IPS-18c (cell line): ENCODE results near the gene LRRC45.

ENCODE experiments used
- H3K4me3 ChIP-seq: 2 replicates; pipeline ENCODE4 v1.7.0; 2013; ENCODE audit warnings: low read depth, mild to moderate bottlenecking, low read length, moderate library complexity; ENCODE audit not compliant: insufficient read depth
- H3K9me3 ChIP-seq: one replicate; pipeline ENCODE4 v1.6.1; 2013; ENCODE audit warnings: mild to moderate bottlenecking, low read length, moderate library complexity; ENCODE audit not compliant: control insufficient read depth, insufficient read depth

Gene LRRC45

DNA sequence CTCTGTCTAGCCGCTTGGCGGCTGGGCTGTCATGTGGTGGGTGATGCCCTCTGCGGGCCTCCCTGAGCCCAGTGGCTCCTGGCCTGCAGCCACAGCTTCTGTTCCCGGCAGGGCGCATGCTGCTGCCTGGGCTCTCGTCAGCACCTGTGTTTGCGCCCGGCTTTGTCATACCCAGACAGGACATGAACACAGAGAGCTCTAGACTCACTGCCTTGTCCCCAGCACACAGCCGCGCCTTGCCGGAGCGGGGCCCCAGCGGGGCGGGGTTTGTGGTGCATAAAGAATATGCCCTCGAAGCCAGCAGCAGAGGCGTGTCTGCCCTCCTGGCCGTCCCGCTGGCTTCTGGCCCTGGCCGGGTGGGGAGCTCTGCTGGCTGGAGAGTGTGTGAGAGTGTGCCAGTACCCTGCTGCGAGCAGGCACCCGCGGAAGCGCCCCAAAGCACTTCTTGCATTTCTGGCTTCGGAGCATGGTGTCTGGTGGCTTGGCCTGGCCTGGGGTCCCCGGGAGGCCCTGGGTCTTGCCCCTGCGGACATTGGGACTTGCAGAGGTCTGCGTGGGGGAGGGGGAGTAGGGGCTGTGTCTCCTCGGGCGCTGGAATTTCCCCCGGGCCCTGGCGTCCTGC lies 31.3 kb upstream of the LRRC45 start:
- Histone ChIP-seq H3K9me3 (no peaks in the 10 kb centered on the region), H3K4me3 (no peak overlapping the region)

DNA sequence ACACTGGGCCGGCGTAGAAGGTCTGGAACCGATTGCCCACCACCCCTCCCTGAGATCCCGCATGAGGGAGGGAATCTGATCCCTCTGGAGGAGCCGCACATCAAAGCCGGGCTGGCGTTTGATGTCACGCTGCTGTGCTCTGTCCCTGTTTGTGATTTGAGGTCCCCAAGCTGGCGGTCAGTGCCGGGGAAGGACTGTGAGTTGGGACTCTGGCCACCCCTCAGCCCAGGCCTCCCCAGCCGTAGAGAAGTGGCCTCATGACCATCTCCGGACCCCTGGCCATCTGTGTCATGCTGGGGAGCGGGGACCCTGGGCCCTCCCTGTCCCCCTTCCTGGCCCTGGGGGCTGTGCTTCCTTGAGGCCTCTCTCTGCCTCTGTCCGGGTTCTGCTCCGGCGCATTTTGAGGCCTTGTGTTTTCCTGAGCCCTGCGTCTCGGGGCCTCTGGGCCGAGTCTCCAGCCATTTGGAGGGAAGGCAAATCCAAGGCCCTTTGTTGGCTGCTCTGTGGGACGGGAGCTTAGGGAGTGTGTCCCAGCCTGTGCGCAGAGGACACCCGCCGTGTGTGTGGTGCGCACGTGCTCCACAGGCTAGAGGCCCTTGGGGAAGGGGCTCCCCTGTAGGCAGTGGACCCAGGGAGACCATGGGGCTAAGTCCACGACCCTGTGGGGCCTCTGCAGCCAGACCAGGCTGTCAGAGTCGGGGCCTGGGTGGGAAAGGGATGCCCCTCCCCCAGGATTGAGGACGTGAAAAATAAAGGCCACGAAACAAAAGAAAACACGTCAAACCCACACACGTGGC lies 30.6 kb upstream of the LRRC45 start:
- H3K9me3 ChIP-seq = no peaks in the 10 kb centered on the region
- no peak overlapping the region for H3K4me3 ChIP-seq

DNA sequence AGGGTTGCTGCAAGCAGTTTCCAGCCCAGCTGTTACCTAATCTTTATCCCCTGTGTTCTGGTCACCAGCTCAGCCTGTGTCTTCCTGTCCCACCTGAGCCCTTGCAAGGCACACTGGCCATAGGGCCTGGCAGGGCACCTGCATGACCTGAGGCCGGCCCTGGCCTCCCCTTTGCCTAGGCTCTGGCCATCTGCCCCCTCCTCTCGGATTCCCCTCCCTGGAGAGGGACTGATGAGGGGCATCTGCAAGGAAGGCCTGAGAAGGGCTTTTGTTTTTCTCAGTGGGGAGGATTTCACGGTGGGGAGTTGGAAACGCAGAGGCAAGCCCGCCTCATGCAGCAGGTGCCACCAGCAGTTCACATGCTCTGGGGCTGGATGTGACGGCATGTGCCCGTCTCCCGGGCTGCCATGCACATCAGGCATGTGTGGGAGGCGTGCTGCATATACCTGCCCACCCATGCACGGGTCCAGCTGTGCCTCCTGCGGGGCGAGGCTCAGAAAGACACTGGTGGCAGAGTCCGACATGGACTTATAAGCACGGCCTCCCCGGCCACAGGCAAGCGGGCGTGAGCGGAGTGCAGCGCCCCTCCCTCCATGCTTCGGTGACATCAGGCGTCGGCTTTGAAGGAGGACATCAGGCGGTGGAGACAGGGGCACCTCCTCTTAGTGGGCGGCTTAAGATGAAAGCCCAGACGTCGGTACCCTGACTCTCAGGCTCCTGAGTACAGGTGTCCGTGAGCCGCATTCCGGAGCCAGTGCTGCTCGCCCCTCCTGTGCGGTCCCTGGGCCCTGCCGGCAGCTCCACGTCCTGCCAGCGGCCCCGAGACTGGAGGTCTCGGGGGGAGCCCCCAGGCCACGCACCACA lies 29.1 kb upstream of the LRRC45 start:
- Histone ChIP-seq H3K4me3 (no peak overlapping the region), H3K9me3 (no peaks in the 10 kb centered on the region)

DNA sequence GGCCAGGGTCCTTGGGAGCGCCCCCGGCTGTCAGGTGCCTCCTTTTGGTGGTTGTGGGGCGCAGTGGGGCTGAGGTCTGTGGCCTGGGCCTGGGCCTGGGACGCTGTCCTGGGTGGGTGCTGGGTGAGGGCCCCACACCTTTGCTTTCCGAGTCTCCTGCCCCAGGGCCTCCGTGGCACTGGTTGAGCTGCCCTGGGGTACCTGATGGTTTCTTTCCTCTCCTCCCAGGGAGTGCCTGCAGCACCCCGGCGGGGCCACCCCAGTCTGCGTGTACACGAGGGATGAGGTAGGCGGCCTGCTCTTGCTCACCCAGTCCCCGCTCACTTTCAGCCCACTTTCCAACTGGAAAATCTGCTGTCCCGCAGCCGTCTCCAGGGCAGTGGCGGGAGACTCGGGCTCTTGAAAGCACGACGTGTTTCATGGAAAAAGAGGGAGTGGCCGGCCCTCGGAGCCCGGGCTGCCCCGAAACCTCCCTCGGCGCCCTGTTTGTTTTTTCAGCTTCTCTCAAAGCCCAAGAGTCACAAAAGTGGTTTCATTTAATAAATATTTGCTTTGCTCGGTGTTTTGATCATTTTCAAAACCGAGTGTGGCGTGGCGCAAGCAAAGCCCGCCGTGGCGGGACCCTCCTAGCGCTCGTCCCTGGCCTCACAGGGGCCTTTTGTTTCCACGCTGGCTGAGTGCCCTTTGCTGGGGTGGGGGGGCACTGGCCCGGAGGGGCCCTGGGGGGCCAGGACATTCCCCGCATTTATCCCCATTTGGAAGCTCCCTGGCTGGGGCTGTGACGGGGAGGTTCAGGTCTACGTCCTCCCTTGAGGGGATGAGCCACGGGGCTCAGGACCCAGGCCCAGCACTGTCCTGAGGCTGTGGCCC lies 28.3 kb upstream of the LRRC45 start:
- no peak overlapping the region for H3K4me3 ChIP-seq
- H3K9me3 ChIP-seq = no peaks in the 10 kb centered on the region

DNA sequence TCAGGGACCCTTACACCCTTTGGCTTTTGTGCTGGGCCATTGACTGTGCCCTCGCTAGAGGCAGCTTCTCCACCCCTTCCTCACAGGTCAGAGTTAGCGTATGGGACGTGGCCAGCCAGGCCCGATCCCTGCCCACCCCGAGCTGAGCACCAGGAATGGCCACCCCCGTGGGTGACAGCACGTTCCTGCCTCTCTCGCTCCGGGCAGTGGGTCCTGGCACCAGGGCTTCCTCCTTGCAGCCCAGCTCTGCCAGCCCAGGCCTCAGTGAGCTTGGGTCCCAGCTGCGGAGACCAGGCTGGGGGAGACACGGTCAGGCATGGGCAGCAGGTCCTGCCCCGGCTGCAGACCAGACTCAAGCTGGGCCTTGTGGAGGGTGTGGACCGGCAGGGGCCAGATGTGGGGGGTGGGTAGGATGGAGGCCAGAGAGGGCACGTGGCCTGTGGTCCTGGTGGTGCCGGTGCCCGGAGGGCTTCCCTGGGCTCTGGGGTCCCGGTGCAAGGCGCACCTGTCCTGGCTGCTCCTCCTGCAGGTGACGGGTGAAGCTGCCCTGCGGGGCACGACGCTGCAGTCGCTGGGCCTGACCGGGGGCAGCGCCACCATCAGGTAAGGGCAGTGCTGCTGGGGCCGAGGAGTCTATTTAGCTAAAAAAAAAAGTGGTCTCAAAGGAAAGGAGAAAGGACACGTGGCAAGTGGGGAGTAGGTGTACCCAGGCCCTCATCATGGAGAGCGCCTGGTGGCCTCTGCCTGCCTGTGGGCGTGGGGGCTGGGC lies 27.5 kb upstream of the LRRC45 start:
- Histone ChIP-seq H3K4me3 (no peak overlapping the region), H3K9me3 (no peaks in the 10 kb centered on the region)

DNA sequence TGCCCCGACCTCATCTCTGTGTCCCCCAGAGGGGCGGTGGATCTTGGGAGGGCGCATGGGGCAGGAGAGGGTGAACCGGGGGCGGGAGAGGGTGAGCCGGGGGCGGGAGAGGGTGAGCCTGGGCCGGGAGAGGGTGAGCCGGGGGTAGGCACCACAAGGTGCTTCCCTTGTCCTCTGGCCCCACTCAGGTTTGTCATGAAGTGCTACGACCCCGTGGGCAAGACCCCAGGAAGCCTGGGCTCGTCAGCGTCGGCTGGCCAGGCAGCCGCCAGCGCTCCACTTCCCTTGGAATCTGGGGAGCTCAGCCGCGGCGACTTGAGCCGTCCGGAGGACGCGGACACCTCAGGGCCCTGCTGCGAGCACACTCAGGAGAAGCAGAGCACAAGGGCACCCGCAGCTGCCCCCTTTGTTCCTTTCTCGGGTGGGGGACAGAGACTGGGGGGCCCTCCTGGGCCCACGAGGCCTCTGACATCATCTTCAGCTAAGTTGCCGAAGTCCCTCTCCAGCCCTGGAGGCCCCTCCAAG lies 26.8 kb upstream of the LRRC45 start:
- Histone ChIP-seq H3K4me3 (no peak overlapping the region), H3K9me3 (no peaks in the 10 kb centered on the region)

DNA sequence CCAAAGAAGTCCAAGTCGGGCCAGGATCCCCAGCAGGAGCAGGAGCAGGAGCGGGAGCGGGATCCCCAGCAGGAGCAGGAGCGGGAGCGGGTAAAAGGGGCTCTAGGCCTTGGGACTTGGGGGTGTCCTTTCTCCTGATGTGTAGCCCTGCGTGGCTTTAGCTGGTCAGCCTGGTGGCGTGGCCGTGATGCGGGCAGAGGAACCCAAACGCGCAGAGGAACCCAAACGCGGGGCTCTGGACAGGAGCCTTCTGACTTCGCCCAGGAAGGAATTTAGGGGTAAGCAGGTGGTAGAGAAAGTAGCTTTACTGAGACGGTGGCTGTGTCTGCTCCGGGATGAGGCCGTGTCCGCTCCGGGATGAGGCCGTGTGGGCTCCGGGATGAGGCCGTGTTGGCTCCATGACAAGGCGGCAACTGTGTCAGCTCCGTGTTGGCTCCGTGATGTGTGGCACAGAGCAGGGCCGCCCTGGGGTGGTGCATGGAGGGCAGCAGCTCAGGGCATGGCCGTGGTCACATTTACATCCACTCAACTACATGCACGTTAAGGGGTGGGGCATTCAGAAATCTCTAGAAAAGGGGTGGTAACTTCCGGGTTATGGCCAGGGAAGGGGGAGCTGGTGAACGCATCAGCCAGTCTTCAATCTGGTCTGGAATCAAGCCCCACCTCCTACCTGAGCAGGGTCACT lies 26.2 kb upstream of the LRRC45 start:
- Histone ChIP-seq H3K4me3 (no peak overlapping the region), H3K9me3 (no peaks in the 10 kb centered on the region)

DNA sequence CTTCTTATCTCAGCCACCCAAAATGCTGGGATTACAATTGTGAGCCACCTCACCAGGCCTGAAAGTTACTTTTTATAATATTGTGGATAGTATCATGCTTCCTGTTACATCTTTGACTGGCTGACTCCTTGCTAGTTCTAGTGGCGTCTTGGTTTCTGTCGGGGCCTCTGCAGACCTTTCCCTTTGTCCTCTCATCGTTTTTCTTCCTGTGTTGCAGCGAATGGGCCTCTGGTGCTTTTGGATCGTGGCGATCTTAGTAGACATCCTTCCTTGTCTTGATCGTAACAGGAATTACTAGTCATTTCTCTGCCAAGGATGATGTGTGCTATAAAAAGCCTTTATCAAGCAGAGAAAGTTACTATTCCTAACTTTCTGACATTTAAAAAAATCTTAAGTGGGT lies 24.9 kb upstream of the LRRC45 start:
- no peaks in the 10 kb centered on the region for H3K9me3 ChIP-seq
- H3K4me3 ChIP-seq = no peak overlapping the region

DNA sequence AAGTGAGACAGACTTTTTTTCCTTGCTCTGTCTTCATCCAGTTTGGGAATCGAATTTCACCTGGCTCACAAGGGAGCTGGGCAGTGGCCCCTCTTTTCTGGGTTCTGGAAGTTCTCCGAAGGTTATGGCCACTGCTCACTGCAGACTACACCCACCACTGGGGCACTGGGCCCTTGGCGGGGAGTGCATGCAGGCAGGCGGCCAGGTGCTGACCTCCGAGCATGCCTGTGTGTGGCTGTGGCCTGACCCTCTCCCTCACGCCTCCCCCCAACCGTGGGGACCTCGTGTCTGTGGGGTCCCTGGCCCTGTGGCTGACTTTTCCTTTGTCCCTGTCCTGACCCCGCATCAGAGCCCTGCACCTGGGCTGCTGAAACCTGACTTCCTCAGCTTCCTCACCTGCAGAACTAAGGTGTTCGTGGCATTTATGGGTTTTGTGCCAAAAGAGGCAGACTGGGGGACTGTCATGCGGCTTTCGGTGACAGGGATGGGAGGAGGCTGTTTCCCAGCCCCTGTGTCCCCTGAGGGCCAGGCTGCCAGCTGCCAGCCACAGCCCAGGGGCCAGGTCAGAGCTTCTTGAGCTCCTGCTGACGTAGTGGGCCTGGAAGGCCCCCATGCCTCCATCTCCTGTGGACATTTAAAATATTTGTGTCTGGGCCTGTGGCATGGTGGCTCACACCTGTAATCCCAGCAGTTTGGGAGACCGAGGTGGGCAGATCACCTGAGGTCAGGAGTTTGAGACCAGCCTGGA lies 24.2 kb upstream of the LRRC45 start:
- Histone ChIP-seq H3K9me3 (no peaks in the 10 kb centered on the region), H3K4me3 (no peak overlapping the region)

DNA sequence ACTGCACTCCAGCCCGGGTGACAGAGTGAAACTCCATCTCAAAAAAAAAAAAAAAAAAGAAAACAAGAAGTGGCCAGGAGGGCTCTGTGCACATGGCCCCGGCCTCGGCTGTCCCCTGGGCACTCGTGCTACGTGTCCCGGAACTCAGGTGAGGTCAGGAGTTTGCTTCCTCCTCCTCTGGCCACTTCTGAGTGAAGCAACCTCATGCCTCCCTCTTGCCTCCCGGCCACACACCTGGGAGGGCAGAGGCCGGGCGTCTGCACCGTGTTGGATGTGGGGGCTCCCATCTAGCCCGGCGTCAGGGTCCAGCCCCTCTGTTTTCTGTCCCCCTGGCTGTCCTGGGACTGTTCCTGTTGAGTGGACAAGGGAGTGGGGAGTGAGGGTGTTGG lies 23.5 kb upstream of the LRRC45 start:
- Histone ChIP-seq H3K4me3 (no peak overlapping the region), H3K9me3 (no peaks in the 10 kb centered on the region)

DNA sequence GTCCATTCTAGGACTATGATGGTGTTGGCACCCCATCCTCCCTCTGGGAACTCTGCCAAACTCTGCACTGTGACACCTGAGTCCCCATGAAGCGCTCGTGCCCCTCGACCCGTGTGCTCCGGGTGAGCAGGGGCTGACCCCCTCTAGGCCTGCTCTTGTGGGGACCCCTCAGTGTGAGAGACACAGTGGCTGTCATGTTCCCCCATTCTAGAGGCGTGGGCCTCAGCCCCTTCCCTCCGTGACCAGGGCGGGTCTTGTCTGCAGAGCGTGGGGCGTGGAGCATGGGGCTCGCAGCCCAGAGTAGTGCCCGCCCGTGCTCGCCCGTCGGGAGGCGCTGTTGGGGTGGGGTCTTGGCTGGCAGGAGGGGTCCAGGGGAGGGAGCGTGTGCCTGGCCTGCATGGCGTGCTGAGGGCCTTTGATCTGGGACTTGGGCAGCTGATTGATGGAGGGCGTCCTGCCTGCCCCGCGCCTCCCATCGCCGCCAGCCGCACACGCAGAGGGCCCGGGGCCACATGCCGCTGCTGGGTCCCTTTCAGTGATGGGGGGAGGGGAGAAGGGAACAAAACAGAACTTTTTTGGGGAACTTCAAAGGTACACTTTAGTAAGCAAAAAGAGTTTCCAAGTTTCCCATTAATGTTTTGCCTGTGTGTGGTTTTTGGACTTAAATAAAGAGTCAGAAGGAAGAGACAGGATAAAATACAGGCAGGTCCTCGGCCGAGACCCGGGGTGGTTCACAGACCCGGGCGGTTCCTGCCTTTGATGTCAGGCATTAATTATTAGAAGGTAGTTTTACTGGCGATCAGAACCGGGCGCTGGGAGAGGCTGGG lies 22.9 kb upstream of the LRRC45 start:
- no peak overlapping the region for H3K4me3 ChIP-seq
- no peaks in the 10 kb centered on the region for H3K9me3 ChIP-seq

DNA sequence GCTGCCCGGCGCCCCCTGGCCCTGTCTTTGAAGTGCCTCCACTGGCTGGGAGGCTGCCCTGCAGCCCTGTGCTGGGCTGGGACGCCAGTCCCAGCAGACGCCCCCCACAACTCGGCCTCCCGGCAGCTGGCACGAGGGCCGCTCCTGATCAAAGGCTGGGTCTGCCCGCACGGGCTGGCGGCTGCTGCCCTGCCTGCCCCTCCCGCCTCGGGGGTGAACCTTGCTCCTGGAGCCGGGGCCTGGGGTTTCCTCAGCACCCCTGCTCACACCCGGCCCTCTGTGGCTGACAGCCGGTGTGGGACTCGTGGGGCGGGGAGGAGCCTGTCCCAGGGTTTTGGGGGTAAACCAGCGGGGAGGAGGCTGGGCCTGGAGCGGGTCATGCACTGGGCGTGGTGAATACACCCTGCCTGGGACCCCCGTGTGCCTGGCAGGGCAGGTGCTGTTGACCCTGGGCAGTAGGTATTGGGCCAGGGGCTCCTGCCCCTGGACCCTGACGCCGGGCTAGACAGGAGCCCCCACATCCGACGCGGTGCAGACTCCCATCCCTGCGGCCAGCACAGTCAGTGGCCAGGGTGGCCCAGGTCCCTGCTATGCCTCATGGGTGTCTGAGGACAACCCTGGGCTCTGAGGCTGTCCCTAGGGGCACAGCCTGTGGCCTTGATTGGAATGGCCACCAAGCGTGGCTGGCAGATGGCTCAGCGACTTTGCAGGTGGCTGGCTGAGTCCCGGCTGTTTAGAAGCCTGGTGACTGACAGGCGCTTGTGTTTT lies 22.1 kb upstream of the LRRC45 start:
- Histone ChIP-seq H3K4me3 (no peak overlapping the region), H3K9me3 (no peaks in the 10 kb centered on the region)

DNA sequence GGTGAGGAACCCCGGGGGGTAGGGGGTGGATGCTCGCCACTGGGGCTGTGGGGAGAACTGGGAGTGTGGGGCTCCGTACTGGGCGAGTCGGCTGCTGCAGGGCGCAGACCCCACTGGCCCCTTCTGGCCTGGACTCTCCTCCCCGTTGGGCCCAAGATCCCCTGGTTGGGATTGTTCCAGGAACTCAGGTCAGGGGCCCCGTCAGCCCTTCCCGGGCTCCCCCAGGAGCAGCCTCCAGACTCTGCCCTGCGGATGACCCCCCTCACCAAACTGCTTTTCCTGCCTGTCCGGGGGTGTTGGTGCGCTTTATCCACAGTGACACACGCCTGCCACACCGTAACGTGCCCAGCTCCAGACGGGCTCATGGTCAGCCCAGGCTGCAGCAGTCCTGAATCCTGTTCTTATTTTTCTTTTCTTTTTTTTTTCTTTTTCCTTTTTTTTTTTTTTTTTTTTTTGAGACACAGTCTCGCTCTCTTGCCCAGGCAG lies 21.5 kb upstream of the LRRC45 start:
- no peak overlapping the region for H3K4me3 ChIP-seq
- no peaks in the 10 kb centered on the region for H3K9me3 ChIP-seq
